Measurements from ENCODE around the gene FCGR3A. TPM values are rescaled to one million over a fixed set of nuclear protein-coding genes. Genes with fewer than 3 reads are reported as not detected.

The FCGR3A gene
- total RNA-seq, 1 donor from 2014 or later, result not detected

- no peaks in the 10 kb centered on the region for H3K4me1 Mint-ChIP-seq (ENCODE audit: unreplicated experiment)
- no peak for TF ChIP-seq CTCF (IDR thresholded peaks at IDR 0.05)
- no peak overlapping the region for H3K4me3 Mint-ChIP-seq (ENCODE audit: unreplicated experiment)
- H3K36me3 Mint-ChIP-seq (ENCODE audit: unreplicated experiment), result no peaks in the 10 kb centered on the region
- H3K27ac Mint-ChIP-seq (ENCODE audit: unreplicated experiment), result no peak overlapping the region
- H3K27me3 Mint-ChIP-seq (ENCODE audit: unreplicated experiment), result peaks cover 40% of the 10 kb centered on the region
- no peak for DNase-seq (ENCODE audit: extremely low spot score, unreplicated experiment)
- no peaks in the 10 kb centered on the region for H3K9me3 Mint-ChIP-seq (ENCODE audit: unreplicated experiment)
Observed at GRCh38 chr1:161502641-161503393, 46.8 kb downstream of the FCGR3A start.

GRCh38 chr1:161502181-161502580, 47.4 kb downstream of the FCGR3A start:
- H3K4me3 Mint-ChIP-seq (ENCODE audit: unreplicated experiment), result no peak overlapping the region
- TF ChIP-seq CTCF (IDR thresholded peaks at IDR 0.05), result no peak
- H3K27me3 Mint-ChIP-seq (ENCODE audit: unreplicated experiment), result peaks cover 46% of the 10 kb centered on the region
- H3K36me3 Mint-ChIP-seq (ENCODE audit: unreplicated experiment), result no peaks in the 10 kb centered on the region
- no peak for DNase-seq (ENCODE audit: extremely low spot score, unreplicated experiment)
- no peaks in the 10 kb centered on the region for H3K4me1 Mint-ChIP-seq (ENCODE audit: unreplicated experiment)
- H3K9me3 Mint-ChIP-seq (ENCODE audit: unreplicated experiment), result no peaks in the 10 kb centered on the region
- H3K27ac Mint-ChIP-seq (ENCODE audit: unreplicated experiment), result no peak overlapping the region

GRCh38 chr1:161501234-161501633, 48.4 kb downstream of the FCGR3A start:
- no peaks in the 10 kb centered on the region for H3K9me3 Mint-ChIP-seq (ENCODE audit: unreplicated experiment)
- no peaks in the 10 kb centered on the region for H3K4me1 Mint-ChIP-seq (ENCODE audit: unreplicated experiment)
- H3K27ac Mint-ChIP-seq (ENCODE audit: unreplicated experiment), result no peak overlapping the region
- no peak for TF ChIP-seq CTCF (IDR thresholded peaks at IDR 0.05)
- no peak for DNase-seq (ENCODE audit: extremely low spot score, unreplicated experiment)
- H3K4me3 Mint-ChIP-seq (ENCODE audit: unreplicated experiment), result no peak overlapping the region
- peaks cover 51% of the 10 kb centered on the region for H3K27me3 Mint-ChIP-seq (ENCODE audit: unreplicated experiment)
- no peaks in the 10 kb centered on the region for H3K36me3 Mint-ChIP-seq (ENCODE audit: unreplicated experiment)

GRCh38 chr1:161499099-161500039, 50.2 kb downstream of the FCGR3A start:
- TF ChIP-seq CTCF (IDR thresholded peaks at IDR 0.05), result no peak
- Mint-ChIP-seq H3K27me3 (ENCODE audit: unreplicated experiment) (peaks cover 51% of the 10 kb centered on the region), H3K27ac (ENCODE audit: unreplicated experiment) (no peak overlapping the region), H3K36me3 (ENCODE audit: unreplicated experiment) (no peaks in the 10 kb centered on the region), H3K4me3 (ENCODE audit: unreplicated experiment) (no peak overlapping the region), H3K4me1 (ENCODE audit: unreplicated experiment) (no peaks in the 10 kb centered on the region), H3K9me3 (ENCODE audit: unreplicated experiment) (no peaks in the 10 kb centered on the region)
- no peak for DNase-seq (ENCODE audit: extremely low spot score, unreplicated experiment)

GRCh38 chr1:161498646-161499045, 51.0 kb downstream of the FCGR3A start:
- H3K36me3 Mint-ChIP-seq (ENCODE audit: unreplicated experiment), result no peaks in the 10 kb centered on the region
- H3K9me3 Mint-ChIP-seq (ENCODE audit: unreplicated experiment), result no peaks in the 10 kb centered on the region
- TF ChIP-seq CTCF (IDR thresholded peaks at IDR 0.05), result no peak
- no peak overlapping the region for H3K27ac Mint-ChIP-seq (ENCODE audit: unreplicated experiment)
- H3K4me1 Mint-ChIP-seq (ENCODE audit: unreplicated experiment), result no peaks in the 10 kb centered on the region
- H3K4me3 Mint-ChIP-seq (ENCODE audit: unreplicated experiment), result no peak overlapping the region
- H3K27me3 Mint-ChIP-seq (ENCODE audit: unreplicated experiment), result peaks cover 55% of the 10 kb centered on the region
- DNase-seq (ENCODE audit: extremely low spot score, unreplicated experiment), result no peak

All from osteocyte (in vitro differentiated cells).